T47D (cell line): ENCODE measurements around the gene SMG9.

Experiments
- DNase-seq, 2 experiments: peaks; one replicate each; pipeline versions ENCODE4 v3.0.0 to v3.0.0-alpha.2; 2011 to 2012; ENCODE audit warnings: low read depth in 1 of 2, low spot score in 1 of 2
- JUND ChIP-seq: IDR thresholded peaks from 2 replicates; pipeline ENCODE4 v1.6.1; 2012; ENCODE audit warnings: low read depth
- in situ Hi-C: cut with HindIII; loops from 2 replicates; pipeline ENCODE4 v1.10.0; 2016; ENCODE audit warnings: low sequenced_read_pairs, low pct_unique_long_range_greater_than_20kb

Gene SMG9

DNA sequence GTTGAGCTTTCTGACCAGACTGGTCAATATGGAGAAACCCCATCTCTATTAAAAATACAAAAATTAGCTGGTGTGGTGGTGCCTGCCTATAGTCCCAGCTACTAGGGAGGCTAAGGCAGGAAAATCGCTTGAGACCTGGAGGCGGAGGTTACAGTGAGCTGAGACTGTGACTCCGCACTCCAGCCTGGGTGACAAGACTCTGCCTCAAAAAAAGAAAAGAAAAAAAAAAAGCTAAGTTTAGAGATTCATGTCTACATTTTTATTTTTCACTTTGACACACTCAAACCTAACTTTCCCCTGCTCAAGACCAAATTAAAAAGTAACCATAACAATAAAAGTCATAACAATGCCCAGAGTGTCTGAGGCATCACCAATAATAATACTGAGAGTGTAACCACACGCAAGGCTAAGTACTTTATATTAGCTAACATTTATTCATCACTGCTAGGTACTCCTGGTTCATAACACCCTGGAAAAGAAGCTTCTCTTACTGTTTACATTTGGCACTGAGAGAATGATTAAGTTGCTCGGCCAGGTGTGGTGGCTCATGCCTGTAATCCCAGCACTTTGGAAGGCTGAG lies 33.2 kb downstream of the SMG9 start:
- no peak for DNase-seq
- in situ Hi-C loops = no loop called here
- TF ChIP-seq JUND = no peak

DNA sequence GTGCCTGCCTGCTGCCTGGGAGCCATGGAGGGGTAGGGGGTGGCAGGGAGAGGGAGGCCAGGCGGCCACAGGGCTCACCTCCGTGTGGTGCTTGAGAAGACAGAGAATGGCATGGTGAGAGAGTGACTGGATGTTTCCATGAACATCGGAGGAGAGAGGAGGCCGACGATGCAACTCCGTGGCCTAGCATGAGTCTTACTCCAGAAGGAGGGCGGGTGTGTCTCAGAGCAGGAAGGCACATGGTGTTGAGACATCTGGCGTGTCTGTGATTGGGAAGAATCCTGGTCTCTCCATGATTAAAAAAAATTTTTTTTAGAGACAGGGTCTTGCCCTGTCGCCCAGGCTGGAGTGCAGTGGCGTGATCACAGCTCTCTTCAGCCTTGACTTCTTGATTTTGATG lies 33.8 kb downstream of the SMG9 start:
- DNase-seq = no peak
- no peak for TF ChIP-seq JUND
- in situ Hi-C loops = no loop called here

DNA sequence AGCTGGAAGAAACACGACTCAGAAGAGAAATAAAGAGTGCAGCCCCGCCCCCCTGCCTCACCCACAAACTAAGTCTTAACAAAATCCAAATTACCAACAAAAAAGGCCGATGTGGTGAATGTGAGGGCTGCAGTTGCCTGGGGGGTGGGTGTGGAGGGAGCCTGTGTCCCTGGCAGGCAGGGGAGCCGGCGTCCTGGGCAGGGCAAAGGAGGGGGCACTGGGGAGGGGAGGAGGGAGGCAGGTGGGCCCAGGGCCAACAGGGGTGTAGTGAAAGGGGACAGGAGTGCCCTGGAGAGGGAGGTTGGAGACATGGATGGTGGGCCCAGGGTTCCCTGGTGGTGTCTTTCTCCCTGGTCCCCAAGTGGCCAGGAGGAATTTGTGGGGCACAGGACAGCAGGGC lies 34.8 kb downstream of the SMG9 start:
- TF ChIP-seq JUND = no peak
- in situ Hi-C loops = no loop called here
- DNase-seq = no peak

DNA sequence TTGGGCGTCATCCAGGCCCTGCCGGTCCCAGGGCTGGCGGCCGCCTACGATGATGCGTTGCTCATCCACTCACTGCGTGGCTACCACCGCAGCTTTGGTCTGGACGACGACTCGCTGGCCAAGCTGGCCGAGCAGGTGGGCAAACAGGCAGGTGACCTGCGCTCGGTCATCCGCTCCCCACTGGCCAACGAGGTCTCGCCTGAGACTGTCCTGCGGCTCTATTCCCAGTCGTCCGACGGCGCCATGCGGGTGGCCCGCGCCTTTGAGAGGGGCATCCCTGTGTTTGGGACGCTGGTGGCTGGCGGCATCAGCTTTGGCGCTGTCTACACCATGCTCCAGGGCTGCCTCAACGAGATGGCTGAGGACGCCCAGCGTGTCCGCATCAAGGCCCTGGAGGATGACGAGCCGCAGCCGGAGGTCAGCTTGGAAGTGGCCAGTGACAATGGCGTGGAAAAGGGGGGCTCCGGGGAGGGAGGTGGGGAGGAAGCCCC lies 35.3 kb downstream of the SMG9 start:
- in situ Hi-C loops = no loop called here

DNA sequence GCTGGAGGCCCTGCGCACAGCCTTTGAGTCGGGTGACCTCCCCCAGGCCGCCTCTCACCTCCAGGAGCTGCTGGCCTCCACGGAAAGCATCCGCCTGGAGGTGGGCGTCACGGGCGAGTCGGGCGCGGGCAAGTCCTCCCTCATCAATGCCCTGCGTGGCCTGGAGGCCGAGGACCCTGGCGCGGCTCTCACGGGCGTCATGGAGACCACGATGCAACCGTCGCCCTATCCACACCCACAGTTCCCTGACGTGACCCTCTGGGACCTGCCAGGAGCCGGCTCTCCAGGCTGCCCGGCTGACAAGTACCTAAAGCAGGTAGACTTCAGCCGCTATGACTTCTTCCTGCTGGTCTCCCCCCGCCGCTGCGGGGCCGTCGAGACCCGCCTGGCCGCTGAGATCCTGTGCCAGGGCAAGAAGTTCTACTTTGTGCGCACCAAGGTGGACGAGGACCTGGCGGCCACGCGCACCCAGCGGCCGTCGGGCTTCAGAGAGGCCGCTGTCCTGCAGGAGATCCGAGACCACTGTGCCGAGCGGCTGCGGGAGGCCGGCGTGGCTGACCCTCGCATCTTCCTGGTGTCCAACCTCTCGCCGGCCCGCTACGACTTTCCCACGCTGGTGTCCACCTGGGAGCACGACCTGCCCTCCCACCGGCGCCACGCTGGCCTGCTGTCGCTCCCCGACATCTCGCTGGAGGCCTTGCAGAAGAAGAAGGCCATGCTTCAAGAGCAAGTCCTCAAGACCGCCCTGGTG lies 36.0 kb downstream of the SMG9 start:
- no peak for DNase-seq
- no peak for TF ChIP-seq JUND

More for the DNA sequence above, 35.3 kb downstream of the SMG9 start:
- no peak for DNase-seq
- no peak for TF ChIP-seq JUND

DNA sequence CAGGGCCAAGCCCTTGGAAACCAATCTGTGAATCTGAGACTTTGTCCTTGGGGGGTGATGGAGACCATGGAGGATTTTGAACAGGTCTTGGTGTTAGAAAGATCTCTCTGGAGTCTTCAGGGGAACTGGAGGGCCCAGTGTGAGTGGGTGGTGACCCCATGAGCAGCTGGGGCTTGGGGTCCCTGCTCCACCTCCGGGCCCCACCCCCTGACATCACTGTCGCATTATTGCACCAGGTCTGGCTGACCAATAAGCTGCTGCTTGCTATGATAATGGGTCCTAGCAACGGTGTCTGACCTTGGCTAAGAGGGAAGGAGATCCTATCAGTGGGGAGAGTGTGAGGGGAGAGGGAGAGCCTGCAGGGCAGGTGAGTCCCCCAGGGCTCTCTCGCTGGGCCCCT lies 39.0 kb downstream of the SMG9 start, which contains the start of gene IRGC:
IRGC (plus strand) TSS at position 301 of the 400 bp plus-strand sequence. CDS start 2,483 bp downstream, outside the sequence.
- no peak for DNase-seq
- no peak for TF ChIP-seq JUND
- in situ Hi-C loops = no loop called here

More for the DNA sequence above, 36.0 kb downstream of the SMG9 start:
- in situ Hi-C loops = no loop called here

DNA sequence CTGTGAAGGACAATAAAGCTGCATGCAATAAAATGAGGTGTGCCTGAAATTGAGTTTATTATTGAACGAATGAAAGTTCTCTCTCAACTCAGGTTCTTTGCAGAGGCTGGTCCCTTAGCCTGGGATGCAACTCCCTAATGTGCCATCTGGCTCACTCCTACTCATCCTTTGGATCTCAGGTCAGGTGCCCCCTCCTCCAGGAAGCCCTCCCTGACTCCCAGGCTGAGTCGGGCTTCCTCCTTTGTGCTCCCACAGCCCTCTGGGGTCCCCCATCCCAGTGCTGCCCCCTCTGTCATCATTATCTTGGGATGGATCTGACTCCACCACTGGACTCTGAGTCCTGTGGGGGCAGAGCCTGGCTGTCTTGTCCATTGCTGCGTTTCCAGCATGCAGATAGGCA lies 41.6 kb downstream of the SMG9 start:
- in situ Hi-C loops = no loop called here
- TF ChIP-seq JUND = no peak
- no peak for DNase-seq

DNA sequence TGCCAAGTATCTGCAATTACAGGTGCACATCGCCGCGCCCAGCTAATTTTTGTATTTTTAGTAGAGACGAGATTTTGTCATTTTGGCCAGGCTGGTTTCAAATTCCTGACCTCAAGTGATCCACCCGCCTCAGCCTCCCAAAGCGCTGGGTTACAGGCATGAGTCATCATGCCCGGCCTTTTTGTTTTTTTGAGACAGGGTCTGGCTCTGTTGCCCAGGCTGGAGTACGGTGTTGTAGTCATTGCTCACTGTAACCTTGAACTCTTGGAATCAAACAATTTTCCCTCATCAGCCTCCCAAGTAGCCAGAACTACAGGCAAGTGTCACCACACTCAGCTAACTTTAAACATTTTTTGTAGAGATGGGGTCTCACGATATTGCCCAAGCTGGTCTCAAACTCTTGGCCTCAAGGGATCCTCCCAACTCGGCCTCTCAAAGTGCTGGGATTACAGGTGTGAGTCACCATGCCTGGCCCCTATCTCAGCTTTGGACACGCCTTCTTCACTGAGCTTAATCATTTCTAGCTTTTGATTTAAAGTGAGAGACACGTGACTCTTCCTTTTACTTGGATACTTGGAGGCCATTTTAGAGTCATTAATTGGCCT lies 42.9 kb downstream of the SMG9 start:
- in situ Hi-C loops = no loop called here
- TF ChIP-seq JUND = no peak
- DNase-seq = no peak

DNA sequence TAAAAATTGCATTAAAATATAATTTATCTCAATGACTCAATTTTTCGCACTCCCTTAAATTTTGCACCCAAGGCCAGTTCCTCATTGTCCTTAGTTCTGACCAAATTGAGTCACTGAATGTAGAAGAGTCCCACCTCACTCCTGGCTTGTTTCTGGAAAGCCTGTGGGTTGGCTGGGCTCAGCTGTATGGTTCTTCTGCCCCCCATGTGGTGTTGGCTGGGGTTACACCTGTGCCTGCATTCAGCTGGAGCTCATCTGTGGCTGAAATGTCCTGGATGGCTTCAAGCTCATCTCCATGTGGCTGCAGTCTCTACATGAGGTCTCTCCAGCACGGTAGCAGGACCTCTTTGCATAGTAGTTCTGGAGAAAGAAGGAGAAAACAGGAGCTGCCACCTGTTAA lies 46.0 kb downstream of the SMG9 start:
- no peak for TF ChIP-seq JUND
- DNase-seq = no peak
- in situ Hi-C loops = no loop called here

DNA sequence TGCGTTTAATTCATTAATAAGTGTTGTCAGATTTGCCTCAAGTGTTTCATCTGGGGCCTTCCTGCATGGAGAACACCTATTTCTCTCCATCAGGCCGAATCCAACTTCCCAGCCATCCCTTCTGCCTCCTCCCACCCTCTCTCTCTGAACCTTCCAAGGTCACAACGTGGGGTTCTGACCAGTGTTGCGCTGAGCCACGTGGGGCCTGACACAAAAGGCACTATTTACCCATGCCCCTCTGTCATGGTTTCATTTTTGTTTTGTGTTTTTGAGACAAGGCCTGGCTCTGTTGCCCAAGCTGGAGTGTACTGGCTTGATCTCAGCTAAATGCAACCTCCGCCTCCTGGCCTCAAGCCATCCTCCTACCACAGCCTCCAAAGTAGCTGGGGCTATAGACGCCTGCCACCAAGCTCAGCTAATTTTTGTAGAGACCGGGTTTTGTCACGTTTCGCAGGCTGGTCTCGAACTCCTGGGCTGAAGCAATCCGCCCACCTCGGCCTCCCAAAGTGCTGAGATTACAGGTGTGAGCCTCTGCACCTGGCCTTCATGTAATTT lies 47.5 kb downstream of the SMG9 start:
- DNase-seq = no peak
- in situ Hi-C loops = no loop called here
- TF ChIP-seq JUND = no peak

DNA sequence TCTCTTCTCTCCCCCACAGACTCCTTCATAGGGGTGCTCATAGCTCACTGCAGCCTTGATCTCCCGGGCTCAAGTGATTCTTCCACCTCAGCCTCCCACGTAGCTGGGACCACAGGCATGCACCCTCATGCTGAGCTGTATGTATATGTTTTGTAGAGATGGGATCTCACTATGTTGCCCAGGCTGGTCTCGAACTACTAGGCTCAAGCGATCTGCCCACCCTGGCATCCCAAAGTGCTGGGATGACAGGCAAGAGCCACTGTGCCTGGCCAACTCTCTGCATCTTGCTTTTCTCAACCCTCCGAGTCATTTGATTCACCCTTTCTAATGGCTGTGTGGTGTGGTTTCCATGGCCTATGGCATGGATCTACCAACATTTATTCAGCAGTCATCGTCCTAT lies 49.0 kb downstream of the SMG9 start:
- TF ChIP-seq JUND = no peak
- DNase-seq = no peak
- in situ Hi-C loops = no loop called here

DNA sequence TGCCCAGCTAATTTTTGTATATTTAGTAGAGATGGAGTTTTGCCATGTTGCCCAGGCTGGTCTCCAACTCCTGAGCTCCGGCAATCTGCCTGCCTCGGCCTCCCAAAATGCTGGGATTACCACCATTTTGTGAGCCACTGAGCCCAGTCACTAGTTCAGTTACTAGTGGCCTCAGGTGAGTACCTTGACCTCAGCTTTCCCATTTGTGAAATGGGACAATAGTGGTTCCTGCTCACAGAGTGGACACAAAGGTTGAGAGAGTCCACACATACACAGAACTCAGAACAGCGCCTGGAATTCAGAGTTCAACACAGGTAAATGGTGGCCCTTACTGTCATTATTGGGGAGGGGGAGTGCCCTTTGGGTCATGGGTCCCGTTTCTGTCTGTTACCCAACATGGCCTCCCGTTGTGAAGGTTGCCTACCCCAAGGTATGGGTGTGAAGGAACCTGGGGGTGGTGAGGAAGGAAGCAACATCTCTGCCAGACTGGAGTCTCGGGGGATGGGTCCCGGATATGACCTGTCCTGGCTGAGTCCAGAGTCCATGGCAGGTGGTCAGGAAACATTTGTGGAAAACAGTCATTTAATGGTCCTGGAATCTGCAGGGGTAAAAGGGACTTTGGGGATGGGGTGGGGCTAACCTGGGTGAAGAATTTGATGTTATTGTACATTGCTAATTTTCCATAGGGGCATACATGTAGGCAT lies 50.6 kb downstream of the SMG9 start:
- TF ChIP-seq JUND = no peak
- no peak for DNase-seq
- in situ Hi-C loops = no loop called here

DNA sequence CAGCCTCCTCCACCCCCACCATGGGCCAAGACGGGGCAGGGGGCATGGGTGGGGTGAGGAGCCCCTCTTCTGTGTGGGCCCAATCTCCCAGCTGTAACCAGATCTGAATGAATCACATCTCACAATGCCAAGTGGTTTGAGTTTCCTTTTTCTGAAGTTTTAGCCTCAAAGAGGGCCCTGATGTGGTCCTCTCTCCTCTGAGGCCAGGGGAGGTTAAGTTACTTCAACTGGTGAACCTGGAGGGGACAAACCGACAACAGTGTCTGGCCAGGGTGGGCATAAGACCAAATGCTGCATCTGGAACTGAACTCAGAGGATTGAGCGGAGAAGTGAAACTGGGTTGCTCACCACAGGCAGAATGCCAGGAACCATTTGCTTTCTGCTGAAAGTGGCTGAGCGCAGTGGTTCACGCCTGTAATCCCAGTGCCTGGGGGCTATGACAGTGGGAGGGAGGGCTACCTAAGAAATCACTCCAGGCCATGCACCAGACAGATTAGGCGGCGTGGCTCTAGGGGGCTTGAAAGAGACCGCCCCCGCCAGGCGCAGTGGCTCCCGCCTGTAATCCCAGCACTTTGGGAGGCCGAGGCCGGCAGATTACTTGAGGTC lies 54.3 kb downstream of the SMG9 start:
- in situ Hi-C loops = no loop called here
- DNase-seq = no peak
- no peak for TF ChIP-seq JUND
